H1 (cell line): ENCODE results near the gene ADAMTS17. TPM values are rescaled to one million over a fixed set of nuclear protein-coding genes. Genes with fewer than 3 reads are reported as not detected.

Experiments
- BRCA1 ChIP-seq: IDR thresholded peaks from 2 replicates; pipeline ENCODE4 v1.6.1; 2012; ENCODE audit warnings: low read depth, low read length, improper control_type of control experiment
- CHD2 ChIP-seq: IDR thresholded peaks from 2 replicates; pipeline ENCODE4 v1.6.1; 2012; ENCODE audit warnings: low read length, improper control_type of control experiment
- CTBP2 ChIP-seq: IDR thresholded peaks from 2 replicates; pipeline ENCODE4 v1.7.0; 2011; ENCODE audit warnings: borderline replicate concordance, mild to moderate bottlenecking, moderate library complexity, mixed read lengths, low read length; ENCODE audit not compliant: insufficient read depth, insufficient read length
- EGR1 ChIP-seq: IDR thresholded peaks from 2 replicates; pipeline ENCODE4 v1.6.1; 2011; ENCODE audit warnings: low read depth, low read length, borderline replicate concordance
- HDAC6 ChIP-seq: IDR thresholded peaks from one replicate; pipeline ENCODE4 v1.7.1; 2012; ENCODE audit warnings: low read depth, mild to moderate bottlenecking, inconsistent platforms, low read length, moderate library complexity
- RAD21 ChIP-seq, 2 experiments: IDR thresholded peaks in 1 of 2; conservative IDR thresholded peaks in 1 of 2; 2 replicates each; pipeline ENCODE4 v1.6.1; 2011; ENCODE audit warnings: low read depth in 2 of 2, low read length in 2 of 2, improper control_type of control experiment in 1 of 2, inconsistent platforms in 1 of 2, mild to moderate bottlenecking in 1 of 2, moderate library complexity in 1 of 2
- SAP30 ChIP-seq: fragments of 300-600 bp; sonication (generic); IDR thresholded peaks from 2 replicates; pipeline ENCODE4 v1.7.1; 2012; ENCODE audit warnings: low read length, moderate library complexity, mild to moderate bottlenecking, inconsistent platforms; ENCODE audit not compliant: insufficient read depth, insufficient replicate concordance
- SIN3A ChIP-seq, 2 experiments: IDR thresholded peaks in 1 of 2; conservative IDR thresholded peaks in 1 of 2; 2 replicates each; pipeline ENCODE4 v1.6.1; 2011 to 2012; ENCODE audit warnings: low read length in 2 of 2, improper control_type of control experiment in 1 of 2, low read depth in 1 of 2, mild to moderate bottlenecking in 1 of 2
- SUZ12 ChIP-seq: fragments of 200-600 bp; sonication (generic); IDR thresholded peaks from 2 replicates; pipeline ENCODE4 v1.6.1; 2012; ENCODE audit warnings: mild to moderate bottlenecking, inconsistent platforms, low read length, moderate library complexity, mixed read lengths
- polyA plus RNA-seq, 7 experiments: library from polyadenylated mRNA; depleted of rRNA in 3 of 7; stranded (reverse) in 5 of 7; unstranded in 2 of 7; fragments of >200 nt in 5 of 7; fragments of 200-250 nt in 2 of 7; gene quantifications; 1 replicate in 5 of 7; 2 replicates in 1 of 7; 4 replicates in 1 of 7; pipeline versions ENCODE4 v1.2.1 to v1.2.3, GENCODE V29; 2011 to 2013; ENCODE audit warnings: missing spikeins in 2 of 7, mixed read lengths in 2 of 7
- total RNA-seq: library from RNA; stranded (reverse); fragmentation: NEBNext Ultra II Directional; extraction: Animal tissue kit (Norgen Biotek cat#: 25700); gene quantifications from 2 replicates; pipeline ENCODE4 v1.2.1, GENCODE V29; 2021
- TF ChIP-seq, protein P1 (sequence below): fragments of 300-600 bp; sonication (generic); IDR thresholded peaks from 2 replicates; pipeline ENCODE4 v1.7.1; 2012; ENCODE audit warnings: low read length, moderate library complexity, mild to moderate bottlenecking, inconsistent platforms; ENCODE audit not compliant: insufficient replicate concordance

ADAMTS17 gene
- total and polyA plus RNA-seq, 2 of the 8 experiments (the other 6 are each of a cell fraction or from before 2014, with no cell fraction given), result 0.51 to 1.7 TPM

DNA sequence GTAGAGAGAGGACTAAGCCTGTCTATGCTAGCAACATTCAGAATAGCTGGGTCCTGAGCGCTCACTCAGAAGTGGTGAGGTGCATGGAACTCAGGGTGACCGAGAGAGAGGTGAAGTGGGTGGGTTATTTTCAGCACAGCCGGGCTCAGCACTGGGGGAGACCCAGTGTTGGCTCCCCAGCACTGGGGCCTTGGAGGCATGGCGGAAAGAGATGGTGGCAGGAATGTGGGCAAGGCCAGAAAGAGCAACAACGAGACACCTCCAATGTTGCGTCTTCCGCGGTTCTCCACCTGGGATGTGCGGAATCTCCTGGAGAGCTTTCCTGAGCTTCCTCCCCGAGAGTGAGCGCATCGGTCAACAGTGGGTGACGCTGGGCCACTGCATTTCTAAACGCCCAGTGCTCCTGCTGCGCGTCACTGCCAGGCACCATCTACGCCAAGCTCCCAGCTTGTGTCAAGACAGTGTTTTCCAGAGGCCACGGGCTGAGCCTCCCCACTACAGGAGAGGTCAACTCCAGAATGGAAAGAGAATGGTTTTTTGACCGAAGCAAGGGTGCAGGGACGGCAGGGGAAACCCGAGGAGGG lies 148.4 kb downstream of the ADAMTS17 start (continued):
- TF ChIP-seq, protein P1, sequence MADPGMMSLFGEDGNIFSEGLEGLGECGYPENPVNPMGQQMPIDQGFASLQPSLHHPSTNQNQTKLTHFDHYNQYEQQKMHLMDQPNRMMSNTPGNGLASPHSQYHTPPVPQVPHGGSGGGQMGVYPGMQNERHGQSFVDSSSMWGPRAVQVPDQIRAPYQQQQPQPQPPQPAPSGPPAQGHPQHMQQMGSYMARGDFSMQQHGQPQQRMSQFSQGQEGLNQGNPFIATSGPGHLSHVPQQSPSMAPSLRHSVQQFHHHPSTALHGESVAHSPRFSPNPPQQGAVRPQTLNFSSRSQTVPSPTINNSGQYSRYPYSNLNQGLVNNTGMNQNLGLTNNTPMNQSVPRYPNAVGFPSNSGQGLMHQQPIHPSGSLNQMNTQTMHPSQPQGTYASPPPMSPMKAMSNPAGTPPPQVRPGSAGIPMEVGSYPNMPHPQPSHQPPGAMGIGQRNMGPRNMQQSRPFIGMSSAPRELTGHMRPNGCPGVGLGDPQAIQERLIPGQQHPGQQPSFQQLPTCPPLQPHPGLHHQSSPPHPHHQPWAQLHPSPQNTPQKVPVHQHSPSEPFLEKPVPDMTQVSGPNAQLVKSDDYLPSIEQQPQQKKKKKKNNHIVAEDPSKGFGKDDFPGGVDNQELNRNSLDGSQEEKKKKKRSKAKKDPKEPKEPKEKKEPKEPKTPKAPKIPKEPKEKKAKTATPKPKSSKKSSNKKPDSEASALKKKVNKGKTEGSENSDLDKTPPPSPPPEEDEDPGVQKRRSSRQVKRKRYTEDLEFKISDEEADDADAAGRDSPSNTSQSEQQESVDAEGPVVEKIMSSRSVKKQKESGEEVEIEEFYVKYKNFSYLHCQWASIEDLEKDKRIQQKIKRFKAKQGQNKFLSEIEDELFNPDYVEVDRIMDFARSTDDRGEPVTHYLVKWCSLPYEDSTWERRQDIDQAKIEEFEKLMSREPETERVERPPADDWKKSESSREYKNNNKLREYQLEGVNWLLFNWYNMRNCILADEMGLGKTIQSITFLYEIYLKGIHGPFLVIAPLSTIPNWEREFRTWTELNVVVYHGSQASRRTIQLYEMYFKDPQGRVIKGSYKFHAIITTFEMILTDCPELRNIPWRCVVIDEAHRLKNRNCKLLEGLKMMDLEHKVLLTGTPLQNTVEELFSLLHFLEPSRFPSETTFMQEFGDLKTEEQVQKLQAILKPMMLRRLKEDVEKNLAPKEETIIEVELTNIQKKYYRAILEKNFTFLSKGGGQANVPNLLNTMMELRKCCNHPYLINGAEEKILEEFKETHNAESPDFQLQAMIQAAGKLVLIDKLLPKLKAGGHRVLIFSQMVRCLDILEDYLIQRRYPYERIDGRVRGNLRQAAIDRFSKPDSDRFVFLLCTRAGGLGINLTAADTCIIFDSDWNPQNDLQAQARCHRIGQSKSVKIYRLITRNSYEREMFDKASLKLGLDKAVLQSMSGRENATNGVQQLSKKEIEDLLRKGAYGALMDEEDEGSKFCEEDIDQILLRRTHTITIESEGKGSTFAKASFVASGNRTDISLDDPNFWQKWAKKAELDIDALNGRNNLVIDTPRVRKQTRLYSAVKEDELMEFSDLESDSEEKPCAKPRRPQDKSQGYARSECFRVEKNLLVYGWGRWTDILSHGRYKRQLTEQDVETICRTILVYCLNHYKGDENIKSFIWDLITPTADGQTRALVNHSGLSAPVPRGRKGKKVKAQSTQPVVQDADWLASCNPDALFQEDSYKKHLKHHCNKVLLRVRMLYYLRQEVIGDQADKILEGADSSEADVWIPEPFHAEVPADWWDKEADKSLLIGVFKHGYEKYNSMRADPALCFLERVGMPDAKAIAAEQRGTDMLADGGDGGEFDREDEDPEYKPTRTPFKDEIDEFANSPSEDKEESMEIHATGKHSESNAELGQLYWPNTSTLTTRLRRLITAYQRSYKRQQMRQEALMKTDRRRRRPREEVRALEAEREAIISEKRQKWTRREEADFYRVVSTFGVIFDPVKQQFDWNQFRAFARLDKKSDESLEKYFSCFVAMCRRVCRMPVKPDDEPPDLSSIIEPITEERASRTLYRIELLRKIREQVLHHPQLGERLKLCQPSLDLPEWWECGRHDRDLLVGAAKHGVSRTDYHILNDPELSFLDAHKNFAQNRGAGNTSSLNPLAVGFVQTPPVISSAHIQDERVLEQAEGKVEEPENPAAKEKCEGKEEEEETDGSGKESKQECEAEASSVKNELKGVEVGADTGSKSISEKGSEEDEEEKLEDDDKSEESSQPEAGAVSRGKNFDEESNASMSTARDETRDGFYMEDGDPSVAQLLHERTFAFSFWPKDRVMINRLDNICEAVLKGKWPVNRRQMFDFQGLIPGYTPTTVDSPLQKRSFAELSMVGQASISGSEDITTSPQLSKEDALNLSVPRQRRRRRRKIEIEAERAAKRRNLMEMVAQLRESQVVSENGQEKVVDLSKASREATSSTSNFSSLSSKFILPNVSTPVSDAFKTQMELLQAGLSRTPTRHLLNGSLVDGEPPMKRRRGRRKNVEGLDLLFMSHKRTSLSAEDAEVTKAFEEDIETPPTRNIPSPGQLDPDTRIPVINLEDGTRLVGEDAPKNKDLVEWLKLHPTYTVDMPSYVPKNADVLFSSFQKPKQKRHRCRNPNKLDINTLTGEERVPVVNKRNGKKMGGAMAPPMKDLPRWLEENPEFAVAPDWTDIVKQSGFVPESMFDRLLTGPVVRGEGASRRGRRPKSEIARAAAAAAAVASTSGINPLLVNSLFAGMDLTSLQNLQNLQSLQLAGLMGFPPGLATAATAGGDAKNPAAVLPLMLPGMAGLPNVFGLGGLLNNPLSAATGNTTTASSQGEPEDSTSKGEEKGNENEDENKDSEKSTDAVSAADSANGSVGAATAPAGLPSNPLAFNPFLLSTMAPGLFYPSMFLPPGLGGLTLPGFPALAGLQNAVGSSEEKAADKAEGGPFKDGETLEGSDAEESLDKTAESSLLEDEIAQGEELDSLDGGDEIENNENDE, result no peak
- TF ChIP-seq HDAC6 (no peak), CTBP2 (no peak), SUZ12 (no peak), CHD2 (no peak), BRCA1 (no peak), SAP30 (no peak), SIN3A (conservative IDR thresholded peaks at IDR 0.05 in 1 of 2, IDR thresholded peaks at IDR 0.05 in 1 of 2; ENCODE audit: low read depth in 1 of 2, low read length in 2 of 2) (no peak), EGR1 (no peak), RAD21 (IDR thresholded peaks at IDR 0.05 in 1 of 2, conservative IDR thresholded peaks at IDR 0.05 in 1 of 2; ENCODE audit: low read depth in 2 of 2, low read length in 2 of 2) (no peak)
